SIG-M5 treated with dmso at 0.1 percent for 504 hours (cell line): Measurements from ENCODE around the gene BMPR1B.
A peak's percentile ranks its signal among the peaks of the same experiment; 100 is the strongest.
"Not testable (repeated sequence)": the region's sequence is repeated elsewhere in the genome, so short reads cannot be mapped to it uniquely, and the experiment has no call there.

ENCODE experiments used
- DNase-seq: peaks from one replicate; lab custom pipeline; 2025; ENCODE audit not compliant: unreplicated experiment; lab: John Stamatoyannopoulos, UW

BMPR1B gene

DNA sequence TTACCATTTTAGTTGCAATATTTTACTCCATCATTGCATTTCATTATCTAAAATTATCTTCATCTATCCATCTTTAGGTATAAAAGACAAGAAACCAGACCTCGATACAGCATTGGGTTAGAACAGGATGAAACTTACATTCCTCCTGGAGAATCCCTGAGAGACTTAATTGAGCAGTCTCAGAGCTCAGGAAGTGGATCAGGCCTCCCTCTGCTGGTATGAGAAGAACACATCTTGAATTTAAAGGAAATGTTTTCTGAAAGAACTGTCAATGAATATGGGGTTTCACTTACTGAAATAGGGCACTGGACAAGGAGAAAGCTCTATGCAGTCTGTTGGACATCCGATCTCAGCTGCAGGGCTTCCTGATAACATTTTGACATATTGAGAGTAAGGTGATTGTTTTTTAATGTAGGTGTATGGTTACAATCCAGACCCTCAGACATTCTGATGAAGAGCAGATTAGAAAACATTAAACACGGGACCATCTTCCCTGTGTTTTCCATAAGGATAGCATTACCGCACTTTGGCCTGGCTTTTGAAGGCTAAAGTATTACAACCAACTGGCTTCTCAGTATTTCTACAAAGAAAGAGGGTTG is 367.2 kb downstream of the BMPR1B start:
- peak; percentile 7 for DNase-seq

DNA sequence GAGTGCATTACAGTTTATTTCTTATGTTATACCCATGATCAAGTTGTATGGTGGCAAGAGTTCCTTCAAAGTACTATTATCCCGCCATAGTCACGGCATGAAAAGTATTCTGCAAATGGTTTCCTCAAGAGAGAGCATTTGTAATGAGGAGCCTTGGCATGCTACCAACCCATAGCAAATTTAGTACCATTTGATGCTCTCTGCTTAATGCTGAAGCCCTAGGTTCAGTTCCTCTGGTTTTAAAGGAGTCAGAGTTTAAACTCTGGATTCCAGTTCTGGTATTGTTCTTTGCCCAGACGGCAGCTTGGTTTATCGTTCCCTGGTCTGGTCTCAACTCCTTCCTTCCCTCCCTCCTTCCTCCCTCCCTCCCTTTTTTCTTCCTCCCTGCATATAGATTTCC is 371.3 kb downstream of the BMPR1B start:
- DNase-seq: no peak

DNA sequence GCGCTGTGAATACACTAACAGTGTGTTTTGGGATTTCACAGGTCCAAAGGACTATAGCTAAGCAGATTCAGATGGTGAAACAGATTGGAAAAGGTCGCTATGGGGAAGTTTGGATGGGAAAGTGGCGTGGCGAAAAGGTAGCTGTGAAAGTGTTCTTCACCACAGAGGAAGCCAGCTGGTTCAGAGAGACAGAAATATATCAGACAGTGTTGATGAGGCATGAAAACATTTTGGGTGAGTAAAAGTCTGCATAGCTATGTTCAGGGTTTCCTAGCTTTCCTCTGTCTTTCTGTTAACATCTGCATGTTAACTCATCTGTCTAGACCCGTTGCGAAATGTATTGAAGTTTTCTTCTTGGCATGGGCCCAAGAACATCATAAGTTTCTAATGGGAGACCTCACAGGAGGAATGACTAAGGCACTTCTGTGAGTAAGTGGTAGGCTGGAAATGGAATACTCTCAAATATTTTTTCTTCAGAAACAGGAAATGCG is 372.1 kb downstream of the BMPR1B start:
- peak; percentile 39 for DNase-seq

DNA sequence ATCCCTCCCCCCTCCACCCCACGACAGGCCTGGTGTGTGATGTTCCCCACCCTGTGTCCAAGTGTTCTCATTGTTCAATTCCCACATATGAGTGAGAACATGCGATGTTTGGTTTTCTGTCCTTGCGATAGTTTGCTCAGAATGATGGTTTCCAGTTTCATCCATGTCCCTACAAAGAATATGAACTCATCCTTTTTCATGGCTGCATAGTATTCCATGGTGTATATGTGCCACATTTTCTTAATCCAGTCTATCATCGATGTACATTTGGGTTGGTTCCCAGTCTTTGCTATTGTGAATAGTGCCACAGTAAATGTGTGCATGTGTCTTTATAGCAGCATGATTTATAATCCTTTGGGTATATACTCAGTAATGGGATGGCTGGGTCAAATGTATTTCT is 376.3 kb downstream of the BMPR1B start:
- not testable (repeated sequence) for DNase-seq

DNA sequence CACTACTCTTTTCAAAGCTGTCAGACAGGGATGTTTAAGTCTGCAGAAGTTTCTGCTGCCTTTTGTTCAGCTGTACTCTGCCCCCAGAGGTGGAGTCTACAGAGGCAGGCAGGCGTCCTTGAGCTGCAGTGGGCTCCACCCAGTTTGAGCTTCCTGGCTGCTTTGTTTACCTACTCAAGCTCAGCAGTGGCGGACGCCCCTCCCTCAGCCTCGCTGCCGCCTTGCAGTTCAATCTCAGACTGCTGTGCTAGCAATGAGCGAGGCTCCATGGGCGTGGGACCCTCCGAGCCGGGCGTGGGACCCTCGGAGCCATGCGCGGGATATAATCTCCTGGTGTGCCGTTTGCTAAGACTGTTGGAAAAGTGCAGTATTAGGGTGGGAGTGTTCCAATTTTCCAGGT is 381.7 kb downstream of the BMPR1B start:
- not testable (repeated sequence) for DNase-seq

DNA sequence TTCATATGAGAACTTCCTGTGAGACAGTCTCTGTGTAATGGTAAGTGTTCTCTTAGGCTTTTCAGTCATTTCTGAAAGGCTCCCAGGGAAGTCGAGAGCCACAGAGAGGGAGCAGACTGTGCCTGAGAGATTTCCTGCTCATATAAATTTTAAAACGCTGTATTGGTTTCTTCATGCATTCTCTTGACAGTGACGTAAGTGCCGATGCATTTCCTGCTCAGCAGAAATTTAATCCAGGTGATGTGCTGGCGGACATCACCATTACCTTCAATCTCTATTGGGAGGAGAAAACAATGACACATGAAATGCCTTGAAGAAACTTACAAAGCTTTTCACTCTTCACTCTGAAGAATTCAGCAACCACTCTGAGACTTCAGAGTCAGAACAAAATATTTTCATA is 383.6 kb downstream of the BMPR1B start:
- DNase-seq: no peak

DNA sequence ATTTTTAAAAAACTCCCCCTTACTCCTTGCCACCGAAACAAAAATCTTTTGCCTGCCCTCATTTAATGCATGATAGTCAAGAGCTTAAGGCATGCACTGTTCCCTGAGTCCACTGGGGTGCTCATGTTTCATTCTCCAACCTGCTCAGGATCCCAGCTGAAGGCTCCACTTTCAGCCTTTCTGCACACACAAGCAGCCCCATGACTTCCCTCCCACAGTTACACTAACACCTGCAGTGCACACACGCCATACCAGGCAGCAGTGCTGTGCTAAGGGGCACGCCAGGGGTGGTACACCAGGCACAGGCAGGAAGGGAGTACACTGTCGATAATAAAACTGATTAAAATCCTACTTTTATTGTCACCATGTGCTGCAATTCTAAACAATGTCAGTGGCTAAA is 385.2 kb downstream of the BMPR1B start:
- DNase-seq: no peak

DNA sequence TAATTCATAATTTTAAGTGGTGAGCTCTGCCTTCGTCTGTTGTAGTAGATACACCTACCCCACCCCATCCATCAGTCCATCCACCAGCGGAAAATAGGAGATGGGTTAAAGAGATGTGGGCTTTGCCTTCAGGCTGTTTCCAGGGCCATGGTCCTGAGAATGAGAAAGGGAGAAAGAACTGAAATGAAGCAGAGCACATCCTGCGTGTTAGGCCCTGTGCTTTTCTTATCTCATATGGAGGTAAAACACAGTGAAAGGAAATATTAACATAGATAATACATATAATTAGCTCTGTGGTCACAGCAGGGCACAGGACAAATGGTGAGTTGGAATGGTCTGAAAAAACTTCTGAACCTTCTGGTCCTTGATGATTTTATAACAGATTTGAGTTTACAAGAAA is 393.5 kb downstream of the BMPR1B start:
- DNase-seq: no peak

DNA sequence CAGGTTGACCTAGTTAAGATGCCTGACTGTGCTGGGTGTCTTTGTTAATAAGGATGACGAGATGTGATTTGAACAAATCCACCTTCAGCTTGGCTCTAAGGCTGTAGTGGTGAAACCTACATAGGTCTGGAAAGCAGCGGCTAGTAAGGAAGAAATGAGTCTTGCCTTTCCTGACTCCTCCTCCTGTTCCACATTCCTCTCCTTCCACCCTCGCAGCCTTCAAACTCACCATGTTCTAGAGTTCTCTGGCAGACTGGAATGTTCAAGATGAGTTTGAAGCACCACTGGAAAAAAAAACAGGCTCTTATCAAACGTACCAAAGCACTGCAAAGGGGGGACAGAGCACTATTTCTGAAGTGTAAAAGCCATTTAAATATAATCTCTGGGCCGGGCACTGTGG is 395.4 kb downstream of the BMPR1B start:
- DNase-seq: no peak

DNA sequence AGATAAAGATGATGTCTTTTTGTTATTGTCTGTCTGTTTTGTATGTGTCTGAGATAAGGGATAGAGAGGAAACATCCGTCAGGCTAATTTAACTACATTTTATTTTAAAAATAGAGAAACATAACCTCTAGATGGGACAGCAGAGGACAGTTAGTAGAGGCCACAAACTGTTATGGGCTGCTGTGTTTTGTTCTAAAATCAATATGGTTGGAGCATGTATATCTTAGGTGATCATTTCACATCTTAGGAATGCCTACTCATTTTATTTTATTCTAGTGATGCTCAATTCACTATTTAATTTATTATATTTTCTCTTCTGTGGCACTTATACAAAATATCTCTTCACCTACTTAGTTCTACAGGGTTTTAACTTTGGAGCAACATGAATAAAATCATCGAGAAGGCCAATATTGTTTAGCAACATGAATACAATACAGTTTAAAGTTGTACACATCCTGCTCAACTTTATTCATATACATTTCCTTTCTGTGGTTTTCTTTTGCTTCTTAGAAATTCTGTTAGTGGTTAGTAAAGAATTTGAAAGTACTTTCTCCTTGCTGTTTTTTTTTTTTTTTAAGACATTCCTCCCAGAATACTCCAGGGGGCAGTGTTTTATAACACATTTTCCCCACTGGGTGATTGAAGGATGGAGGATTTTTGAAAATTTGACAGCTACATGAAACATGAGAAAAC is 398.1 kb downstream of the BMPR1B start:
- DNase-seq: peak; percentile 26

DNA sequence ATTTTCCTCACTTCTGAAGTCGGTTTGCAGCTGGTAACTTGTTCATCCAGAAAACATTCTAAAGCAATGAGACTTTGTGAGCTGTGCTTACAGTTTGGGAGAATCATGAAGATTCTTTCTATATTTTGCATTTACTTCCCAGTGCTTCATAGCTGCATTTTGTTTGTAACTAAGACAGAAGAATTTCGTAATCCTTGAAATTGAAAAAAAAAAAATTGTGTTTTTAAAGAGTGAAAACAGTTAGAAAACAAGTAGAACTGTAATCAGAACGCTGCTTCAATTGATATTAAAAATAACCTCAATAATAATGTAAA is 398.7 kb downstream of the BMPR1B start:
- DNase-seq: no peak

DNA sequence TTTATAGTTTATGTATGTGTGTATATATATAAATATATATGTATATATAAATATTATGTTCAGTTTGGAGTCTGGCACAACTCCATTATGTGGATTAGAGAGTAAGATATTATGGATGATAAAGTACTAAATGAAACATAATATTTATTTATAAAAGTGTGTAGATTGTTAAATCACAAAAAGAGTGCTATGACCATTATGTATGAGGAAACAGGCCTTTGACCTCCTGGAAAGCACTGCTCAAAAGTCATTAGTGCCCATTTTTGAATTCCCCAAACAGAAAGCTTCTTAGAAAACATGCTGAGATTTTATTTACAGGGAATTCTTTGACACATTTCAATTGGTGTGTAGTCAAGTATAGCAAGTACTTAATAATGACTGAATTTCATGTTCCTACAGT is 399.8 kb downstream of the BMPR1B start:
- no peak for DNase-seq

DNA sequence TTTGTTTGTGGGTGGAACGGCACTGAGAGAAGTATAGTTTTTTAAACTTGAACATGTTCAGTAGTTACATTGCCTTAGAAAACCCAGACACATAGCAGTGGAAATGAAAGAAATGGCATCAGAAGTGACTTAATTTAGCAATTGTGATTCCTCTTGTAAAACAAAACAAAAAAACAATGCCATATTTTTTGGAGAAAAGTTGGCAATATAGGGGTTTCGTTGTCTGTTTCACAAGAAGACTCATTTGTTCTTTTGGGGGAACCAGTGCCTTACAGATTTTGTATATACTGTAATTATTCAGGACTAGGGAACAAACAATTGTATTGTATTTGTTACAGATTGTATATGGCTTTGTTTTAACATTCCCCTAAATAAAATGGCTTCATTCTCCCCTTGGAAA is 400.3 kb downstream of the BMPR1B start:
- DNase-seq: no peak

DNA sequence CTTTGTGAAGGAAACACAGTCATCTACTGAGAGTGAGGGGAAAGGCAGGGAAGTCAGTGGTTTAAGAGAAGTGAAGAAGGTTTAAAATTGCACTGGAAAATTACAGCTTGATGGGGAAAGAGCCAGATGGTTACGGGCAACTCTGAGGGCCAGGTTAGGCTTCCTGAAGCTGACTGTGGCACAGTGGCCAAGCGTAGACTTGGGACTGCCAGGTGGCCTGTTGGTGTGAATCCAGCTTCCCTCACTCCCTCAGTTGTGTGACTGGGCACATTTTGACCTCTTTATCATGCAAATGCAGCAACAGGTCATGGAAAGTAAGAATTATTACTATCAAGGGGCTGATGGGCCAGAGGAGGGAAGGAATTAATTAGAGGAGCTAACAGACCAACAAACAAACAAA is 400.9 kb downstream of the BMPR1B start:
- no peak for DNase-seq

DNA sequence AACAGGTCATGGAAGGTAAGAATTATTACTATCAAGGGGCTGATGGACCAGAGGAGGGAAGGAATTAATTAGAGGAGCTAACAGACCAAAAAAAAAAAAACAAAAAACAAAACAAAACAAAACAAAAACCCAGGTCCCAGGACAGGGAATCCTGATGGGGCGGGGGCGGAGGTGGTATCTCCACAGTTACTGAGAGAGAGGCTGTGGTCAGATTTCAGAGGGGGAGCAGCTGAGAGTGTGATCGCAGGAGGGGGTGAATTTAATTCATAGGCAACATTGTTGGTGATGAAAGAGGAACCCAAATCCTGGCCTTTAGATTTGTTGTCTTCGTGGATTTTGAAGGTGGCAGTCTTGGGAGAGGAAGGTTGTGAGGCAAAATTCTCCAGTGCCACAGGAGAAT is 401.6 kb downstream of the BMPR1B start:
- no peak for DNase-seq

DNA sequence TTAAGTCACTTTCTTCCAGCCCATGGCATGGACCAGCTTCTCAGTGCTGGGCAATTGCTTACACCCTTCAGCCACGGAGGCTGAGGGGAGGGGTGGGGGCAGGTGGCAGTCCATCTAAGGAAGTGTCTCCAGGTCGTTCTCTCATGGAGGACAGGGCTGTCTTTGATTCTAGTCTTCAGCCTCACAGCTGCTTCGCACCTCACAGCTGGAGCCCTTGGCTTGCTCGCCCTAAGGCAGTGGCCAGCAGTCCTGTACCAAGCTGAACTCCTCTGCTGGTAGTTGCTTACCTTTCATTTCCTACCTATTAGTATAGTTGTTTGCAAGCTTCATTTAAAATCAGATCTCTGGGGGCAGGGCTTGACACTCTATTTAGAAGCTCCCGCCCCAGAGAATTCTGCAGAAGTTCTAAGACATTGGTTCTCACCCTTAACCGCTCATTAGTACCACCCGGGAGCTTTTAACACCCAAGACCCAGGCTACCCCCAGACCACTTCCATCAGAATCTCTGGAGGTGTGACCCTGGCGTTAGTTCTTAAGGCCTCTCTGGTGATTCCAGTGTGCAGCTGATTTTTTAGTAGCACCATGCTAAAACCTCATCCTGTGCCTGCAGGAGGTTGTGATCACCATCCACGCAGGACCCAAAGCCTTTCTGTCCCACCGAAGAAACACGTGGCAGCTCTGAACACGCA is 404.2 kb downstream of the BMPR1B start:
- no peak for DNase-seq

DNA sequence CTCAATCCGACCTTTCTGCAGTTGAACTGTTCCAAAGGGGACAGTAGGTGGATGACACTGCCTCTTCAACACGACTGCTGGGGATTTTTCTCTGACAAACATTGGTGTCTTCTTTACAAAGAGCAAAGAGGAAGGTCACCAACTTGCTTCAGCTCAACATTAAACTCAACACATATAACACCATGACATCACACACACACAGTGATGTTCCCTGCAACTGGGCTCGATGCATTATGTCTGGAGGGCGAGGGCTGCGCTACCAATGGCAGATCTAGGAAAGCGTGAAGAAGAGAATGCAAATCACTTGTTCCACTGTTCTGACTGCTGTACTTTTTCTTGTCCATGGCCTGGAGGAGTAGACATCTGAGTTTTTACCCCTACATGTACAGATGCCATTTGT is 405.1 kb downstream of the BMPR1B start:
- DNase-seq: no peak

DNA sequence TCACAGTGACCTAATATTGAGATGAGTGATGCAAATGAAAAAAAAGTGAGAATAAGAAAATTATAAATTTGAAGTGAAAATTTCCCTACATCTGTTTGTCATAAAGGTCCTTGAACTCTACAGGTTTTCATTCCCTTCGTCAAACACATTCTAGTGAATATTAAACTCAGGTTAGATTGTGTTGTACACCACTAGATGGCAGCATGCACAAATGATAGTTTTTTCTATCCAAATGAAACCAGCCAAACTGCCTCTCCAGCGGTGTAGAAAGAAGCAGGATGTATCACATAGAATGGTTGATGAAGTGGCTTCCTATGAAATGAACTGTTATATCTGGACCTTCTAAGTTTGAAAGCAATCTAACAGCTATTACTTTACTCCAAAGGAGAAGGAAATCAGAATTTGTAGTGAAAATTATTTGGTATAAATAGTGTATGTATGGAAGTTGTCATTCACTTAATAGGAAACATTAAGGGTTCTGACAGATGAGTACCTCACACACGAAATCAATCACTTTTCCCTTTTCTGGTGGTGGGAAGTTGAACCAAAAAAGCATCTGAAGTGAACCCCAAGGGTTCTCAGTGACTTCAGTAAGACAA is 408.3 kb downstream of the BMPR1B start:
- DNase-seq: peak; percentile 47

DNA sequence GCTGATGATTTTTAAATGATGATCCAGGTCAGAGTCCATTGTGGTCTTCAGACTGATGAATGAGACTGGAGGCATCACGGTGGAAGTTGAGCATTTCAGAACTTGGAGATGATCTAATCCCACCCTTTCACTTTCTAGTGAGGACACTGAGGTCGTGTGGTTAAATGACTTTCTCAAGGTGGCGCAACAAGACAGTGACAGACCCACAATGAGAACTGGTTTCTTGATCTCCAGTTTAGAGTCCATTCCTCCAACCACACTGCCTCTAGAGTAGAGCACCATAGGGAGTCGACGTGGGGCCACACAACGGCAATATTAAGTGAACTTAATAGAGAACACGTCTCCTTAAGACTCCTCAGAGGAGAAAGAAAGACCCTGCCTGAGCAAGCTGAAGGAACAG is 410.1 kb downstream of the BMPR1B start:
- no peak for DNase-seq

DNA sequence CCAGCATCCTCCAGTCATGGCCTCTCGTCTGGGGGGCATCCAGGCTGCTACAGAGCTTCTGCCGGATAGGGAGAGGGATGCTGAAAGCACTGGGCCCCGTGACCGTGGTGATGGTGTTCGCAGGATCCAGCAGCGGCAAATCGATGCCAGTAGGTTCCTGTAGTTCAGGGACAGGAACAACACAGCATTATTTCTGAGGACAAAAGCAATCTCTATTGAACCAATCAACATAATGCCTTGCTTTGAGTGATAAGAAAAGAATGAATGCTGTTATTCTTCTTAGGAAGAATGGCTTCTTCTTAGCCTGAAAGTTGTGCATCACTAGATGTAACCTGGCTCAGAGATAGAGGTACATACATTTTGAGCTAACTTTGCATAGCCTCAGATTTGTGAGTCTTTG is 412.4 kb downstream of the BMPR1B start:
- DNase-seq: no peak

DNA sequence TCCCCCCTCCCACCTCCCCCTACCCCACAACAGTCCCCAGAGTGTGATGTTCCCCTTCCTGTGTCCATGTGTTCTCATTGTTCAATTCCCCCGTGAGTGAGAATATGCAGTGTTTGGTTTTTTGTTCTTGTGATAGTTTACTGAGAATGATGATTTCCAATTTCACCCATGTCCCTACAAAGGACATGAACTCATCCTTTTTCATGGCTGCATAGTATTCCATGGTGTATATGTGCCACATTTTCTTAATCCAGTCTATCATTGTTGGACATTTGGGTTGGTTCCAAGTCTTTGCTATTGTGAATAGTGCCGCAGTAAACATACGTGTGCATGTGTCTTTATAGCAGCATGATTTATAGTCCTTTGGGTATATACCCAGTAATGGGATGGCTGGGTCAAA is 413.6 kb downstream of the BMPR1B start:
- DNase-seq: not testable (repeated sequence)

DNA sequence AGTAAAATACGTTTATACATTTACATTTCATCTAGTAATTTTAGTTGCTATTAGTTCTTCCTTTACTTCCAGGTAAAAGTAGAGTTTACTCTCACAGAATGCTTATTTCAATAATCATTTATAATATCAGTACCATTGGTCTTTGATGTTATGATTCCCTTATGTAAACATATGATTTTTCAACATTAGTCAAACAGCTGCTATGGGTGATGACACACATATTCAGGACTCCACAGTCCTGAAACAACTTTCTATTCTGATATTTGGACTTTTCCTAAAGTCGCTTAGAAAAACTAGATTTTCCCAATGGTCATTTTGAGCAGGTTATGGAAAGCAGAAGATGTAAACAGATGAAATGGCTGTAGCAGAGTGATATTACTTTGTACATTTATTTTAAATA is 421.2 kb downstream of the BMPR1B start:
- no peak for DNase-seq
